ENCODE results near the gene MCM3.
A peak's percentile ranks its signal among the peaks of the same experiment; 100 is the strongest.

Gene MCM3

GRCh38 chr6:52284460-52285176 lies at the start of gene MCM3:
Gene MCM3, minus strand, starts transcription at chr6:52284742. Its CDS starts 68 bp downstream, at chr6:52284674.
- DNase-seq (ENCODE audit: low read depth) = peak; percentile 77

- no peak for DNase-seq (ENCODE audit: low read depth)
Observed at GRCh38 chr6:52333840-52334200, 49.3 kb upstream of the MCM3 start.

GRCh38 chr6:52331793-52332457 lies 47.4 kb upstream of the MCM3 start:
- no peak for DNase-seq (ENCODE audit: low read depth)

GRCh38 chr6:52330470-52330869 lies 45.9 kb upstream of the MCM3 start:
- no peak for DNase-seq (ENCODE audit: low read depth)

- DNase-seq (ENCODE audit: low read depth) = no peak
Observed at GRCh38 chr6:52328729-52329128, 44.2 kb upstream of the MCM3 start.

GRCh38 chr6:52328303-52328662 lies 43.7 kb upstream of the MCM3 start:
- no peak for DNase-seq (ENCODE audit: low read depth)

- no peak for DNase-seq (ENCODE audit: low read depth)
Observed at GRCh38 chr6:52326540-52327364, 42.2 kb upstream of the MCM3 start.

GRCh38 chr6:52325695-52326471 lies 41.3 kb upstream of the MCM3 start:
- DNase-seq (ENCODE audit: low read depth) = no peak

- no peak for DNase-seq (ENCODE audit: low read depth)
Observed at GRCh38 chr6:52324189-52324588, 39.6 kb upstream of the MCM3 start.

GRCh38 chr6:52317841-52318581 lies 33.5 kb upstream of the MCM3 start:
- no peak for DNase-seq (ENCODE audit: low read depth)

GRCh38 chr6:52317211-52317610 lies 32.7 kb upstream of the MCM3 start:
- DNase-seq (ENCODE audit: low read depth) = no peak

- no peak for DNase-seq (ENCODE audit: low read depth)
Observed at GRCh38 chr6:52314752-52315151, 30.2 kb upstream of the MCM3 start.

GRCh38 chr6:52312461-52312860 lies 27.9 kb upstream of the MCM3 start:
- DNase-seq (ENCODE audit: low read depth) = no peak

- DNase-seq (ENCODE audit: low read depth) = no peak
Observed at GRCh38 chr6:52310932-52311331, 26.4 kb upstream of the MCM3 start.

- DNase-seq (ENCODE audit: low read depth) = no peak
Observed at GRCh38 chr6:52307900-52308372, 23.4 kb upstream of the MCM3 start.

- no peak for DNase-seq (ENCODE audit: low read depth)
Observed at GRCh38 chr6:52306972-52307870, 22.7 kb upstream of the MCM3 start.

GRCh38 chr6:52305948-52306767 lies 21.6 kb upstream of the MCM3 start:
- no peak for DNase-seq (ENCODE audit: low read depth)

GRCh38 chr6:52305411-52305810 lies 20.9 kb upstream of the MCM3 start:
- no peak for DNase-seq (ENCODE audit: low read depth)

GRCh38 chr6:52304983-52305390 lies 20.4 kb upstream of the MCM3 start:
- no peak for DNase-seq (ENCODE audit: low read depth)

Data from stimulated activated CD8-positive, alpha-beta memory T cell treated with anti-CD3 and anti-CD28 coated beads, Interleukin-15, amount 100 ng/mL, for 24 hours (primary cell).